OCI-LY1 (cell line): ENCODE results near the gene BLTP3A.

ENCODE experiments used
- H2AFZ ChIP-seq: fragments of 200-600 bp; sonication (generic), shearing (Covaris generic); 2 replicates; pipeline ENCODE4 v1.6.0; 2014; ENCODE audit warnings: antibody characterized with exemption, mild to moderate bottlenecking, low read length
- H3F3A ChIP-seq: fragments of 200-600 bp; sonication (generic), shearing (Covaris generic); 2 replicates; pipeline ENCODE4 v1.6.0; 2014; ENCODE audit warnings: mild to moderate bottlenecking, antibody characterized with exemption, low read length, moderate library complexity; ENCODE audit not compliant: insufficient read depth
- H3K27ac ChIP-seq: fragments of 200-600 bp; sonication (generic); 2 replicates; pipeline ENCODE4 v1.5.1; 2014; ENCODE audit warnings: low read length, mixed run types, mild to moderate bottlenecking, low read depth; ENCODE audit not compliant: poor library complexity, severe bottlenecking
- H3K27me3 ChIP-seq: fragments of 200-600 bp; sonication (generic); 2 replicates; pipeline ENCODE4 v1.6.0; 2014; ENCODE audit warnings: antibody characterized with exemption, mild to moderate bottlenecking, low read length, moderate library complexity; ENCODE audit not compliant: insufficient read depth
- H3K36me3 ChIP-seq: fragments of 200-600 bp; sonication (generic); 2 replicates; pipeline ENCODE4 v1.6.1; 2014; ENCODE audit warnings: mild to moderate bottlenecking, antibody characterized with exemption, low read length, moderate library complexity, mixed read lengths; ENCODE audit not compliant: insufficient read depth
- H3K4me1 ChIP-seq: fragments of 200-600 bp; sonication (generic); 2 replicates; pipeline ENCODE4 v1.5.1; 2014; ENCODE audit warnings: mild to moderate bottlenecking, low read length, moderate library complexity; ENCODE audit not compliant: insufficient read depth, severe bottlenecking
- H3K4me2 ChIP-seq: fragments of 200-600 bp; sonication (generic), shearing (Covaris generic); 2 replicates; pipeline ENCODE4 v1.6.1; 2014; ENCODE audit warnings: low read length
- H3K4me3 ChIP-seq: fragments of 200-600 bp; sonication (generic); 2 replicates; pipeline ENCODE4 v1.5.1; 2014; ENCODE audit warnings: low read length, low read depth, mild to moderate bottlenecking, mixed read lengths; ENCODE audit not compliant: poor library complexity, severe bottlenecking
- H3K79me2 ChIP-seq: fragments of 200-600 bp; shearing (Covaris generic); 2 replicates; pipeline ENCODE4 v1.6.1; 2016; ENCODE audit warnings: mixed run types, low read length, mixed read lengths; ENCODE audit not compliant: insufficient read depth
- H3K9ac ChIP-seq: fragments of 200-600 bp; sonication (generic), shearing (Covaris generic); 2 replicates; pipeline ENCODE4 v1.6.1; 2014; ENCODE audit warnings: mild to moderate bottlenecking, low read length, mixed read lengths
- H3K9me2 ChIP-seq: fragments of 200-600 bp; sonication (generic), shearing (Covaris generic); 2 replicates; pipeline ENCODE4 v1.6.1; 2014; ENCODE audit warnings: low read depth, mild to moderate bottlenecking, low read length, mixed read lengths
- H3K9me3 ChIP-seq: fragments of 200-600 bp; shearing (Covaris generic); 2 replicates; pipeline ENCODE4 v1.6.1; 2014; ENCODE audit warnings: low read length, mixed read lengths
- H4K20me1 ChIP-seq: fragments of 200-600 bp; sonication (generic), shearing (Covaris generic); 2 replicates; pipeline ENCODE4 v1.6.0; 2016; ENCODE audit warnings: mild to moderate bottlenecking, low read length; ENCODE audit not compliant: insufficient read depth
- EZH2 ChIP-seq: fragments of 200-600 bp; sonication (generic), shearing (Covaris generic); IDR thresholded peaks from 2 replicates; pipeline ENCODE4 v1.8.0; 2017; ENCODE audit warnings: borderline replicate concordance, mixed run types, mild to moderate bottlenecking, antibody characterized with exemption, low read length, moderate library complexity, mixed read lengths
- TF ChIP-seq, protein P1 (sequence below): fragments of 200-600 bp; sonication (generic), shearing (Covaris generic); IDR thresholded peaks from 2 replicates; pipeline ENCODE4 v1.5.1; 2017; ENCODE audit warnings: mild to moderate bottlenecking, antibody characterized with exemption, low read length, moderate library complexity, mixed read lengths

Gene BLTP3A

DNA sequence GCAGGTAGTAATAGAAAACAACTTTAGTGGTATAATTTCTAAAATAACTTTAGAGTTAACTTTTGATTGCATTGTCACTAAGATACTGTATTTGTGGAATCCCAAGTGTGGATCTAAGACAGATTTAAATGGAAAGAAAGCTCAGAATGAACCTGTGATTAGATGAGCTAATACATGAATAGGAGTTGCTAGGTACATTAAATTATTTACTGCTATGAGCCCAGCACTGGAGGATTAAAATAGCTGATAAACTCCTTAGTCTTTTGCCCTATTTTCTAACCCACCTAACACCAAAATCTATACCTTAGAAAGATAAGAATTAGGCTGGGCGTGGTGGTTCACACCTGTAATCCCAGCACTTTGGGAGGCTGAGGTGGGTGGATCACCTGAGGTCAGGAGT lies 23.7 kb upstream of the BLTP3A start:
- Histone ChIP-seq H3K79me2 (no peaks in the 10 kb centered on the region), H3K9me2 (no peaks in the 10 kb centered on the region), H4K20me1 (no peaks in the 10 kb centered on the region), H3K36me3 (peaks cover 81% of the 10 kb centered on the region), H3K9me3 (no peaks in the 10 kb centered on the region), H3K4me3 (no peak overlapping the region), H3K4me1 (no peaks in the 10 kb centered on the region), H3F3A (no peaks in the 10 kb centered on the region; the same call in 1 of the 2 replicates), H3K9ac (no peak overlapping the region), H2AFZ (no peak overlapping the region), H3K4me2 (no peak overlapping the region), H3K27ac (no peak overlapping the region), H3K27me3 (no peaks in the 10 kb centered on the region)
- TF ChIP-seq EZH2: no peak
- TF ChIP-seq, protein P1, sequence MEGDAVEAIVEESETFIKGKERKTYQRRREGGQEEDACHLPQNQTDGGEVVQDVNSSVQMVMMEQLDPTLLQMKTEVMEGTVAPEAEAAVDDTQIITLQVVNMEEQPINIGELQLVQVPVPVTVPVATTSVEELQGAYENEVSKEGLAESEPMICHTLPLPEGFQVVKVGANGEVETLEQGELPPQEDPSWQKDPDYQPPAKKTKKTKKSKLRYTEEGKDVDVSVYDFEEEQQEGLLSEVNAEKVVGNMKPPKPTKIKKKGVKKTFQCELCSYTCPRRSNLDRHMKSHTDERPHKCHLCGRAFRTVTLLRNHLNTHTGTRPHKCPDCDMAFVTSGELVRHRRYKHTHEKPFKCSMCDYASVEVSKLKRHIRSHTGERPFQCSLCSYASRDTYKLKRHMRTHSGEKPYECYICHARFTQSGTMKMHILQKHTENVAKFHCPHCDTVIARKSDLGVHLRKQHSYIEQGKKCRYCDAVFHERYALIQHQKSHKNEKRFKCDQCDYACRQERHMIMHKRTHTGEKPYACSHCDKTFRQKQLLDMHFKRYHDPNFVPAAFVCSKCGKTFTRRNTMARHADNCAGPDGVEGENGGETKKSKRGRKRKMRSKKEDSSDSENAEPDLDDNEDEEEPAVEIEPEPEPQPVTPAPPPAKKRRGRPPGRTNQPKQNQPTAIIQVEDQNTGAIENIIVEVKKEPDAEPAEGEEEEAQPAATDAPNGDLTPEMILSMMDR: no peak

DNA sequence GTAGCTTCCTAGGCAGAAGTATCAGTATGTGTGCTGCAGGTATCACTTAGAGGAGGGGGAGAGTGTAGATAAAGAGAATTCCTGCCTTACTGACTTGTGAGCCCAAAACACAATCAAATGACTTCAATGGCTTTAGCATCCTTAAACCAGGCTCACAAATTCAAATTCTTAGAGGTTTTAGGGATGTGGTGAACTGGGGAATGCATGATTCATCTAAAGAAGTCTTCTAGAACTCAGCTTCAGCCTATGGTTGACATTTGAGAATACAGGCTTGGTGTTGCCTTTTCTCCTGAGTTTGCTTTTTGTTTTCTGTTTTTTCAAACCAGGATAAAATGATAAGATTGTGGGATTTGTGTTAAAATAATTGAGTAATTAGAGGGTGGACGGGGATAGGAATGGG lies 20.2 kb upstream of the BLTP3A start:
- H3K27me3 ChIP-seq: no peaks in the 10 kb centered on the region

DNA sequence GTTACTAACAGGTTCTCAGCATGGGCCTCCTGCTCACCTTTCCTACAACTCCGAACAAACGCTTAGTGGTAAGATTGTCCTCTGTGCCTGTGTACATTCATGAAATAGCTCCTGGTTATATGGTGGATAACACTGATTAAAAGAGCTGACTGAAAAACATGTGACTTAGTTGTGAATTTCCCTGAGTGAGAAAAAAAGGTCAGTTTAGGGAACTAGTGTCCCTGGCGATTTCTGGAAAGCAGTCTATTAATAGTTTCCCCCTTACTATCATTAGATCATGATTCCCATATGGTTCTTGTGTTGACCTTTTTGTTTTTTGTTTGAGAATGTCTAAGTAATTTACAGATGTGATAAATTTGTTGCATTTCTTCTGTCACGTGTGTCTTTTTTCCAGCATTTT lies 18.9 kb upstream of the BLTP3A start:
- H4K20me1 ChIP-seq: no peaks in the 10 kb centered on the region
- TF ChIP-seq, protein P1: no peak
- TF ChIP-seq EZH2: no peak
- H3K4me1 ChIP-seq: no peaks in the 10 kb centered on the region
- H3K9ac ChIP-seq: no peak overlapping the region
- H3K79me2 ChIP-seq: no peaks in the 10 kb centered on the region
- H3F3A ChIP-seq: no peaks in the 10 kb centered on the region; the same call in 1 of the 2 replicates
- no peaks in the 10 kb centered on the region for H3K9me3 ChIP-seq
- peaks cover 76% of the 10 kb centered on the region for H3K36me3 ChIP-seq
- H3K4me3 ChIP-seq: no peak overlapping the region
- no peak overlapping the region for H2AFZ ChIP-seq
- no peak overlapping the region for H3K4me2 ChIP-seq
- no peaks in the 10 kb centered on the region for H3K9me2 ChIP-seq
- no peak overlapping the region for H3K27ac ChIP-seq
- no peaks in the 10 kb centered on the region for H3K27me3 ChIP-seq

More for the DNA sequence above, 20.2 kb upstream of the BLTP3A start:
- H3K4me2 ChIP-seq: no peak overlapping the region
- no peaks in the 10 kb centered on the region for H3K9me3 ChIP-seq
- peaks cover 88% of the 10 kb centered on the region for H3K36me3 ChIP-seq
- H3F3A ChIP-seq: no peaks in the 10 kb centered on the region; the same call in 1 of the 2 replicates
- no peak overlapping the region for H2AFZ ChIP-seq
- no peaks in the 10 kb centered on the region for H4K20me1 ChIP-seq
- H3K9ac ChIP-seq: no peak overlapping the region
- H3K27ac ChIP-seq: no peak overlapping the region
- H3K4me3 ChIP-seq: no peak overlapping the region
- H3K9me2 ChIP-seq: no peaks in the 10 kb centered on the region
- H3K4me1 ChIP-seq: no peaks in the 10 kb centered on the region
- TF ChIP-seq, protein P1: no peak
- TF ChIP-seq EZH2: no peak
- H3K79me2 ChIP-seq: no peaks in the 10 kb centered on the region
